Measurements from ENCODE around the gene PXMP4.

DNA sequence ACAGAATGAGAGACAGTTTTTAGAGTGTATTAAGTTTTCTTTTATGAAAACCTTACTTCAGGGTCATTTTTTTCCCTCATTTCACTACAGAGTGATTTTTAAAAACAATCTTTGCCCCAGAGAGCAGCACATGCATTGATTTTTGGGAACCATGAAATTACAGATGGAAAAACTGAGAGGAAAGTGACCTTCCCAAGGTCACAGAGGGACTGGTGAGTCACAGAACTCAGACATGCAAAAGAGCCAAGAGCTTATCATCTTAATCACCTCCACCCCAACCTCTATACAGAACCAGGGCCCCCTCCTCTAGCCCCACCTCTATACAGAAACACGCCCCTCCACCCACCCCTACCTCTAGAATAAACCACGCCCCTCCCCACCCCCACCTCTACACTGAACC lies 10.7 kb downstream of the PXMP4 start:
- no peak for TF ChIP-seq EZH2phosphoT487 (IDR thresholded peaks at IDR 0.05)
- TF ChIP-seq, protein P1, sequence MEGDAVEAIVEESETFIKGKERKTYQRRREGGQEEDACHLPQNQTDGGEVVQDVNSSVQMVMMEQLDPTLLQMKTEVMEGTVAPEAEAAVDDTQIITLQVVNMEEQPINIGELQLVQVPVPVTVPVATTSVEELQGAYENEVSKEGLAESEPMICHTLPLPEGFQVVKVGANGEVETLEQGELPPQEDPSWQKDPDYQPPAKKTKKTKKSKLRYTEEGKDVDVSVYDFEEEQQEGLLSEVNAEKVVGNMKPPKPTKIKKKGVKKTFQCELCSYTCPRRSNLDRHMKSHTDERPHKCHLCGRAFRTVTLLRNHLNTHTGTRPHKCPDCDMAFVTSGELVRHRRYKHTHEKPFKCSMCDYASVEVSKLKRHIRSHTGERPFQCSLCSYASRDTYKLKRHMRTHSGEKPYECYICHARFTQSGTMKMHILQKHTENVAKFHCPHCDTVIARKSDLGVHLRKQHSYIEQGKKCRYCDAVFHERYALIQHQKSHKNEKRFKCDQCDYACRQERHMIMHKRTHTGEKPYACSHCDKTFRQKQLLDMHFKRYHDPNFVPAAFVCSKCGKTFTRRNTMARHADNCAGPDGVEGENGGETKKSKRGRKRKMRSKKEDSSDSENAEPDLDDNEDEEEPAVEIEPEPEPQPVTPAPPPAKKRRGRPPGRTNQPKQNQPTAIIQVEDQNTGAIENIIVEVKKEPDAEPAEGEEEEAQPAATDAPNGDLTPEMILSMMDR (IDR thresholded peaks at IDR 0.05): no peak

Data from neural progenitor cell (in vitro differentiated cells).